Nephron (organoid): ENCODE results near the gene ASH1L.
"Not testable (repeated sequence)": the region's sequence is repeated elsewhere in the genome, so short reads cannot be mapped to it uniquely, and the experiment has no call there.

Experiments
- H3K27ac Mint-ChIP-seq, 3 experiments: 2 replicates each; pipeline ENCODE4 v1.8.0; 2020; ENCODE audit warnings: mixed read lengths in 3 of 3, mild to moderate bottlenecking in 2 of 3, moderate library complexity in 1 of 3
- H3K27me3 Mint-ChIP-seq: 2 replicates; pipeline ENCODE4 v1.8.0; 2021; ENCODE audit warnings: low read depth, mild to moderate bottlenecking, moderate library complexity, mixed read lengths
- H3K36me3 Mint-ChIP-seq: 2 replicates; pipeline ENCODE4 v1.8.0; 2020; ENCODE audit warnings: low read depth, mixed read lengths
- H3K4me1 Mint-ChIP-seq: 2 replicates; pipeline ENCODE4 v1.8.0; 2020; ENCODE audit warnings: mixed read lengths
- H3K4me3 Mint-ChIP-seq, 3 experiments: 2 replicates each; pipeline ENCODE4 v1.8.0; 2020; ENCODE audit warnings: mild to moderate bottlenecking in 3 of 3, mixed read lengths in 3 of 3, moderate library complexity in 2 of 3
- H3K9me3 Mint-ChIP-seq: 2 replicates; pipeline ENCODE4 v1.8.0; 2020; ENCODE audit warnings: mixed read lengths
- TF ChIP-seq, protein P1 (sequence below), 3 experiments: fragments of 200-600 bp; sonication (generic); IDR thresholded peaks; one replicate each; pipeline ENCODE4 v1.5.0; 2021; ENCODE audit warnings: antibody characterized with exemption in 3 of 3; ENCODE audit not compliant: unreplicated experiment in 3 of 3

ASH1L gene

DNA sequence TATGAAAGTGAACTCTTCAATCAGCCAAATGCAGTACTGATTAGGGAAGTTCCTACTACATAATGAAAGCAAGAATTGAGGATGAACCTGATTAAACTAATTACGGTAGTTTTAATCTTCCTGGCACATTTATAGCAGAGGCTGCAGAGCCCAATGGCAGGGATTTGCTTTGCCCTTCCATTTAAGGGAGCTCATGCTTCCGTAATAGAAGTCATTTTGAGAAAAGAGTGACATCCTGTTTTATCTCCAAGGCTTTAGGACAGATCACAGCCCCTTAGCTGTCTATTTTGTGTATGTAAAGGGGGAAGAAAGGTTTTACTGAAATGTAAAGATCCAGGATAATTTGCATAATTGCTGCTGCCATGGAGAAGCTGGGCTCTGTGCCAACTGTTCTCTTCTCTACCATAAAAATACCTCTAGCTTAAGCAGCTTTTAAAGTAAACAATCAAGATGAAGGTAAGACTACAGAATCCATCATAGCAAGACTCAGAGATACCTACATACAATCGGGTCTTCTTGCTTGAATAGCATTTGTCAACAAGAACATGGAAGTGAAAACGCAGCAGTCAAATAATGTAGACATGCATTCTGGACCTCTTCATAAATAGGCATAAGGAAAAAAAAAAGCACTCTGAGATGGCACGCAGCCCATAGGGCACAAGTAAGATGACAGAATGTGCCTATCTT, 62.5 kb downstream of the ASH1L start:
- TF ChIP-seq, protein P1, sequence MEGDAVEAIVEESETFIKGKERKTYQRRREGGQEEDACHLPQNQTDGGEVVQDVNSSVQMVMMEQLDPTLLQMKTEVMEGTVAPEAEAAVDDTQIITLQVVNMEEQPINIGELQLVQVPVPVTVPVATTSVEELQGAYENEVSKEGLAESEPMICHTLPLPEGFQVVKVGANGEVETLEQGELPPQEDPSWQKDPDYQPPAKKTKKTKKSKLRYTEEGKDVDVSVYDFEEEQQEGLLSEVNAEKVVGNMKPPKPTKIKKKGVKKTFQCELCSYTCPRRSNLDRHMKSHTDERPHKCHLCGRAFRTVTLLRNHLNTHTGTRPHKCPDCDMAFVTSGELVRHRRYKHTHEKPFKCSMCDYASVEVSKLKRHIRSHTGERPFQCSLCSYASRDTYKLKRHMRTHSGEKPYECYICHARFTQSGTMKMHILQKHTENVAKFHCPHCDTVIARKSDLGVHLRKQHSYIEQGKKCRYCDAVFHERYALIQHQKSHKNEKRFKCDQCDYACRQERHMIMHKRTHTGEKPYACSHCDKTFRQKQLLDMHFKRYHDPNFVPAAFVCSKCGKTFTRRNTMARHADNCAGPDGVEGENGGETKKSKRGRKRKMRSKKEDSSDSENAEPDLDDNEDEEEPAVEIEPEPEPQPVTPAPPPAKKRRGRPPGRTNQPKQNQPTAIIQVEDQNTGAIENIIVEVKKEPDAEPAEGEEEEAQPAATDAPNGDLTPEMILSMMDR (IDR thresholded peaks at IDR 0.05; ENCODE audit: unreplicated experiment in 3 of 3), result no peak
- peaks cover 12% of the 10 kb centered on the region for H3K36me3 Mint-ChIP-seq
- peaks cover 23% of the 10 kb centered on the region for H3K4me1 Mint-ChIP-seq
- peak overlapping the region; percentile 48 to 70 (median 59) for H3K27ac Mint-ChIP-seq
- no peak overlapping the region for H3K4me3 Mint-ChIP-seq
- no peaks in the 10 kb centered on the region for H3K27me3 Mint-ChIP-seq
- peaks cover 2% of the 10 kb centered on the region for H3K9me3 Mint-ChIP-seq

DNA sequence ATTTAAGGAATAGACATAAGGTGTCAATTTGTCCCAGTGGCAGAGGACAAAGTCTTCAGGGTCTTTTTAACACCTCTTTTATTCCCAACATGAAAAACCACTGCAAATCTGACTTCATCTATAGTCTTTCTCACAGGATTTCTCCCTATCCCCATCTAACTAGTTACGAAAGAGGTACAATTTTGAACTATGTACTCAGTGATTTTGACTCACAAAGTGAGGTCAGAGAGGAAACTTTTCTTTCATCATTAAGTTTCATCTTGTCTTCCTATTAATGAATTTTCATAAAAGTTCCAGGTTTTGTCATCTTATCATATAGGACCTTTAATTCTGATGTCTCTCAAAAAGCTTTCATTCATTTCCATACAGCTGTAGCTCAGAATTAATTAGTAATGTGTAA, 63.3 kb downstream of the ASH1L start:
- H3K9me3 Mint-ChIP-seq, result peaks cover 2% of the 10 kb centered on the region
- H3K4me3 Mint-ChIP-seq, result no peak overlapping the region
- TF ChIP-seq, protein P1 (IDR thresholded peaks at IDR 0.05; ENCODE audit: unreplicated experiment in 3 of 3), result no peak
- H3K4me1 Mint-ChIP-seq, result peaks cover 27% of the 10 kb centered on the region
- peak overlapping the region in 2 of 3 experiments; percentile 59 to 70 for H3K27ac Mint-ChIP-seq
- peaks cover 11% of the 10 kb centered on the region for H3K36me3 Mint-ChIP-seq
- no peaks in the 10 kb centered on the region for H3K27me3 Mint-ChIP-seq

DNA sequence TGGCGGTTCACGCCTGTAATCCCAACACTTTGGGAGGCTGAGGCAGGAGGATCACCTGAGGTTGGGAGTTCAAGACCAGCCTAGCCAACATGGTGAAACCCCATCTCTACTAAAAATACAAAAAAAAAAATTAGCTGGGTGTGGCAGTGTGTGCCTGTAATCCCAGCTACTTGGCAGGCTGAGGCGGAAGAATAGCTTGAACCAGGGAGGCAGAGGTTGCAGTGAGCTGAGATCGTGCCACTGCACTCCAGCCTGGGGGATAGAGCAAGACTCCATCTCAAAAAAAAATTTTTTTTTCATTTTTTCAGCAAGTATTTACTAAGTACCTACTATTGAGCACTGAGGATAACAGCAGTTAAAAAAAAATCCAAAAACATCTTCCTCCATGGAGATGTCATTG, 69.0 kb downstream of the ASH1L start:
- H3K36me3 Mint-ChIP-seq, H3K4me1 Mint-ChIP-seq, H3K4me3 Mint-ChIP-seq, H3K9me3 Mint-ChIP-seq, H3K27me3 Mint-ChIP-seq, H3K27ac Mint-ChIP-seq: not testable (repeated sequence)

DNA sequence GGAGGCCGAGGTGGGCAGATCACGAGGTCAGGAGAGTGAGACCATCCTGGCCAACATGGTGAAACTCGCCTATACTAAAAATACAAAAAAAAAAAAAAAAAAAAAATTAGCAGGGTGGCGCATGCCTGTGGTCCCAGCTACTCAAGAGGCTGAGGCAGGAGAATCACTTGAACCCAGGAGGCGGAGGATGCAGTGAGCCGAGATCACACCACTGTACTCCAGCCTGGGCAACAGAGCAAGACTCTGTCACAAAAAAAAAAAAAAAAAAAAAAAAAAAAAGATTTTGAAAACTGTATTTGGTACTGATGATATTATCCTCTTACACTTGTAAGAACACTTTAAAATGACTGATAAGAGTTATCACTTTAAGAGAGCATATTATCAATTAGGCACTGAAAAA, 74.2 kb downstream of the ASH1L start:
- not testable (repeated sequence) for H3K27ac Mint-ChIP-seq, H3K4me1 Mint-ChIP-seq, H3K4me3 Mint-ChIP-seq, H3K9me3 Mint-ChIP-seq, H3K27me3 Mint-ChIP-seq
- H3K36me3 Mint-ChIP-seq, result peaks cover 12% of the 10 kb centered on the region

DNA sequence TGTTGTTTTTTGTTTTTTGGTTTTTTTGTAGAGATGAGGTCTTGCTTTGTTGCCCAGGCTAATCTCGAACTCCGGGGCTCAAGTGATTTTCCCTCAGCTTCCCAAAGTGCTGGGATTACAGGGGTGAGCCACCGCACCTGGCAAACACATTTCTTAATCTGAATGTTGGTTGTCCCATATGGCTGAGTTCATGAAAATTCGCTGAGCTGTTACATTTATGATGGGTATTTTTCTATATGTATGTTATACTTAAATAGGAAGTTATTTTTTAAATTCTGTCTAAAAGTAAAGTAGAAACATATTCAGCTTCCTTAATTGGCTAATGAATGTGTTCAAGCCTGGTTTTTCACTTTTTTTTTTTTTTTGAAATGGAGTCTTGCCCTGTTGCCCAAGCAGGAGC, 75.1 kb downstream of the ASH1L start:
- TF ChIP-seq, protein P1 (IDR thresholded peaks at IDR 0.05; ENCODE audit: unreplicated experiment in 3 of 3), result no peak
- Mint-ChIP-seq H3K4me1 (no peaks in the 10 kb centered on the region), H3K27ac (no peak overlapping the region), H3K27me3 (no peaks in the 10 kb centered on the region), H3K9me3 (no peaks in the 10 kb centered on the region), H3K4me3 (no peak overlapping the region), H3K36me3 (peaks cover 12% of the 10 kb centered on the region)

DNA sequence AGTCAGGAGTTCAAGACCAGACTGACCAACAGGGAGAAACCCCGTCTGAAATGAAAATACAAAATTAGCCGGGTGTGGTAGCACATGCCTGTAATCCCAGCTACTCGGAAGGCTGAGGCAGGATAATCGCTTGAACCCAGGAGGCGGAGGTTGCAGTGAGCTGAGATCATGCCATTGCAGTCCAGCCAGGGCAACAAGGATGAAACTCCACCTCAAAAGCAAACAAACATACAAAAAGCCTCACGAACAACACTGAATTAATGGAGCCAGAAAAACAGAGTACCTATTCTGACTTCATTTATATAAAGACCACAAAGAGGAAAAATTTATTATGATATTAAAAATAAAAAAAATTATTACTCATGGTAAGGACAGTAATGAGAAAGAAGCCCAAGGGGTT, 75.7 kb downstream of the ASH1L start:
- not testable (repeated sequence) for H3K27ac Mint-ChIP-seq, H3K9me3 Mint-ChIP-seq, H3K4me3 Mint-ChIP-seq, H3K27me3 Mint-ChIP-seq, H3K4me1 Mint-ChIP-seq
- H3K36me3 Mint-ChIP-seq, result peaks cover 15% of the 10 kb centered on the region

DNA sequence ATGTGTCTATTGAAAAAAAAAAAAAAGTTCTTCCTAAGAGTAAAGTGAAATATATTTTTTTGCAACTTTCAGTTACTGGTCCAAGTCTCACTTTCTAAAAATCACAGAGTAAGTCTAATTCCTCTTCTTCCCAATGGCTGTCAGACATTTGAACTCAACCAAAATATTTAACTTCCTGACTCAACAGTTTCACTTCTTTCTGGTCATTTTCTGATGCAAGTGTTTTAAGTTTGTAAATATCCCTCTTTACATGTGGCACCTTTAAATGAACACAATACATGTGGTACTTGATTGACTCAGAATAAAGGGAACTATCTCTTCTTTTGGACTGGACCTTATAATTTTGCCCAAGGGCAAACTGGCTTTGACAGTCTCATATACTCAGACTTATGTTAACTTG, 76.7 kb downstream of the ASH1L start:
- TF ChIP-seq, protein P1 (IDR thresholded peaks at IDR 0.05; ENCODE audit: unreplicated experiment in 3 of 3), result no peak
- peaks cover 25% of the 10 kb centered on the region for H3K36me3 Mint-ChIP-seq
- H3K4me1 Mint-ChIP-seq, result no peaks in the 10 kb centered on the region

More for the DNA sequence above, 76.7 kb downstream of the ASH1L start:
- H3K27me3 Mint-ChIP-seq, result no peaks in the 10 kb centered on the region
- no peaks in the 10 kb centered on the region for H3K9me3 Mint-ChIP-seq
- no peak overlapping the region for H3K27ac Mint-ChIP-seq
- no peak overlapping the region for H3K4me3 Mint-ChIP-seq
